Endodermal cell (in vitro differentiated cells): Measurements from ENCODE around the gene PCBD2. TPM values are rescaled to one million over a fixed set of nuclear protein-coding genes. Genes with fewer than 3 reads are reported as not detected.

Source experiments
- DNase-seq: peaks from one replicate; pipeline ENCODE4 v3.0.0-alpha.2; 2017
- H3K27ac ChIP-seq: 2 replicates; pipeline ENCODE4 v1.5.1; 2013; ENCODE audit warnings: mild to moderate bottlenecking, low read depth, low read length, moderate library complexity
- H3K27me3 ChIP-seq: 2 replicates; pipeline ENCODE4 v1.6.1; 2013; ENCODE audit warnings: mild to moderate bottlenecking, low read length, moderate library complexity; ENCODE audit not compliant: insufficient read depth, control insufficient read depth, poor library complexity, severe bottlenecking
- H3K36me3 ChIP-seq: 2 replicates; pipeline ENCODE4 v1.7.0; 2013; ENCODE audit warnings: mild to moderate bottlenecking, low read length, moderate library complexity; ENCODE audit not compliant: control insufficient read depth, insufficient read depth
- H3K4me1 ChIP-seq: one replicate; pipeline ENCODE4 v1.7.0; 2013; ENCODE audit warnings: low read length; ENCODE audit not compliant: control insufficient read depth, insufficient read depth
- H3K4me3 ChIP-seq: 2 replicates; pipeline ENCODE4 v1.5.1; 2013; ENCODE audit warnings: mild to moderate bottlenecking, low read length, moderate library complexity
- H3K9ac ChIP-seq: 2 replicates; pipeline ENCODE4 v1.6.1; 2013; ENCODE audit warnings: mild to moderate bottlenecking, low read length, moderate library complexity; ENCODE audit not compliant: poor library complexity, severe bottlenecking; ENCODE audit errors: extremely low read depth
- H3K9me3 ChIP-seq: 2 replicates; pipeline ENCODE4 v1.6.1; 2013; ENCODE audit warnings: mild to moderate bottlenecking, low read length, moderate library complexity; ENCODE audit not compliant: control insufficient read depth
- H3K27ac Mint-ChIP-seq: 2 replicates; pipeline ENCODE4 v1.8.0; 2020; ENCODE audit warnings: mixed read lengths
- H3K27me3 Mint-ChIP-seq: 2 replicates; pipeline ENCODE4 v1.8.0; 2021; ENCODE audit warnings: mild to moderate bottlenecking, mixed read lengths; ENCODE audit not compliant: insufficient read depth
- H3K36me3 Mint-ChIP-seq: 2 replicates; pipeline ENCODE4 v1.8.0; 2020; ENCODE audit warnings: low read depth, mixed read lengths
- H3K4me1 Mint-ChIP-seq: 2 replicates; pipeline ENCODE4 v1.8.0; 2020; ENCODE audit warnings: mixed read lengths
- H3K4me3 Mint-ChIP-seq: 2 replicates; pipeline ENCODE4 v1.8.0; 2020; ENCODE audit warnings: mild to moderate bottlenecking, moderate library complexity, mixed read lengths
- H3K9me3 Mint-ChIP-seq: 2 replicates; pipeline ENCODE4 v1.8.0; 2020; ENCODE audit warnings: mild to moderate bottlenecking, mixed read lengths
- CTCF ChIP-seq: fragments of 200-600 bp; sonication (generic); conservative IDR thresholded peaks from 2 replicates; pipeline ENCODE4 v1.5.0; 2021; ENCODE audit warnings: antibody characterized with exemption, mild to moderate bottlenecking
- WGBS, 2 experiments: methylation state at CpG; one replicate each; pipeline versions ENCODE4 v1.1.5 to v1.1.7; 2013; ENCODE audit warnings: missing lambda C conversion rate in 2 of 2, mixed read lengths in 1 of 2; ENCODE audit not compliant: insufficient coverage in 1 of 2, insufficient read length in 1 of 2; 5-methylcytosine and 5-hydroxymethylcytosine counted together
- microRNA-seq: library from miRNA; unstranded; fragments of <30 nt; microRNA quantifications from one replicate; pipeline ENCODE4 v1.2.0, GENCODE V29; 2020; ENCODE audit warnings: borderline microRNAs expressed
- total RNA-seq, 2 donors: library from RNA; stranded (reverse); fragmentation: NEBNext Ultra II Directional in 1 of 2; extraction: Animal tissue kit (Norgen Biotek cat#: 25700) in 1 of 2; gene quantifications; 2 replicates in 1 of 2; 3 replicates in 1 of 2; pipeline ENCODE4 v1.2.1, GENCODE V29; 2021

Gene PCBD2
- total RNA-seq, 2 donors from 2014 or later: 9.1 to 12.6 TPM

GRCh38 chr5:135012033-135012588 is 107.2 kb downstream of the PCBD2 start:
- H3K4me1 Mint-ChIP-seq: no peaks in the 10 kb centered on the region
- WGBS, 2 experiments: 92% methylated on average over 2 of the region's 2 CpGs; no CpG with 5 or more reads in 1 of the 2 experiments
- H3K4me3 Mint-ChIP-seq: no peak overlapping the region
- no peaks in the 10 kb centered on the region for H3K9me3 ChIP-seq
- DNase-seq: peak; percentile 10
- no peaks in the 10 kb centered on the region for H3K27me3 ChIP-seq
- H3K9ac ChIP-seq: no peak overlapping the region
- H3K27ac Mint-ChIP-seq: no peak overlapping the region
- H3K4me1 ChIP-seq: no peaks in the 10 kb centered on the region
- no peaks in the 10 kb centered on the region for H3K36me3 ChIP-seq
- H3K27me3 Mint-ChIP-seq: peaks cover 4% of the 10 kb centered on the region
- no peak overlapping the region for H3K27ac ChIP-seq
- H3K9me3 Mint-ChIP-seq: no peaks in the 10 kb centered on the region
- H3K36me3 Mint-ChIP-seq: no peaks in the 10 kb centered on the region
- no peak for TF ChIP-seq CTCF
- H3K4me3 ChIP-seq: no peak overlapping the region

Small RNAs within 50 kb of the gene (microRNA-seq; reads per million reads assigned to microRNA genes)
- not detected for gene MIR4461

Other genes with a start within 250 kb of the PCBD2 start
- gene CAMLG, start 166.6 kb upstream of the PCBD2 start, total RNA-seq: 10 to 100 TPM; 23.3 to 25.6 TPM
- gene DDX46, start 146.4 kb upstream of the PCBD2 start, total RNA-seq: 10 to 100 TPM; 78.7 to 79.4 TPM
- gene C5orf24, start 59.2 kb upstream of the PCBD2 start, total RNA-seq: 10 to 100 TPM; 33.8 to 41.0 TPM
- 10 to 100 TPM; 34.0 to 37.0 TPM for gene TXNDC15, start 30.8 kb upstream of the PCBD2 start, total RNA-seq
- under 1 TPM; 0.64 to 0.68 TPM for gene CATSPER3, start 62.8 kb downstream of the PCBD2 start, total RNA-seq
- gene PITX1, start 129.1 kb downstream of the PCBD2 start, total RNA-seq: 1 to 10 TPM; 1.3 to 2.4 TPM